HG03342 (cell line): ENCODE measurements around the gene MYO3B.

ENCODE experiments used
- ATAC-seq: cut with Tn5 transposase; IDR thresholded peaks from one replicate; pipeline ENCODE4 v1.9.1; 2021; ENCODE audit warnings: mild to moderate bottlenecking, moderate library complexity; ENCODE audit not compliant: unreplicated experiment

Gene MYO3B

GRCh38 chr2:170162271-170162632 is 15.7 kb upstream of the MYO3B start:
- ATAC-seq, result no peak

GRCh38 chr2:170163411-170164065 is 14.4 kb upstream of the MYO3B start:
- no peak for ATAC-seq

- no peak for ATAC-seq
These were observed 12.8 kb upstream of the MYO3B start for GRCh38 chr2:170165129-170165528.

- ATAC-seq, result no peak
These were observed 11.2 kb upstream of the MYO3B start for GRCh38 chr2:170166735-170167134.

- ATAC-seq, result no peak
These were observed 7.5 kb upstream of the MYO3B start for GRCh38 chr2:170170281-170171040.

- ATAC-seq, result no peak
These were observed 1.7 kb upstream of the MYO3B start for GRCh38 chr2:170176212-170176611.

- ATAC-seq, result peak; percentile 74
These were observed 2.2 kb downstream of the MYO3B start for GRCh38 chr2:170180031-170180566.

- no peak for ATAC-seq
These were observed 3.7 kb downstream of the MYO3B start for GRCh38 chr2:170181602-170182001.

GRCh38 chr2:170185319-170185718 is 7.4 kb downstream of the MYO3B start:
- ATAC-seq, result no peak

GRCh38 chr2:170189757-170190156 is 11.8 kb downstream of the MYO3B start:
- no peak for ATAC-seq

- ATAC-seq, result no peak
These were observed 12.2 kb downstream of the MYO3B start for GRCh38 chr2:170190172-170190571.

GRCh38 chr2:170191166-170191866 is 13.4 kb downstream of the MYO3B start:
- ATAC-seq, result no peak

GRCh38 chr2:170196963-170197362 is 19.0 kb downstream of the MYO3B start:
- no peak for ATAC-seq

GRCh38 chr2:170201275-170201674 is 23.3 kb downstream of the MYO3B start:
- ATAC-seq, result no peak

GRCh38 chr2:170201734-170202393 is 23.9 kb downstream of the MYO3B start:
- ATAC-seq, result no peak

GRCh38 chr2:170202437-170202836 is 24.5 kb downstream of the MYO3B start:
- ATAC-seq, result no peak

GRCh38 chr2:170204298-170204951 is 26.5 kb downstream of the MYO3B start:
- ATAC-seq, result no peak

- no peak for ATAC-seq
These were observed 28.3 kb downstream of the MYO3B start for GRCh38 chr2:170206246-170206645.

- ATAC-seq, result no peak
These were observed 29.0 kb downstream of the MYO3B start for GRCh38 chr2:170206805-170207407.

- ATAC-seq, result no peak
These were observed 30.0 kb downstream of the MYO3B start for GRCh38 chr2:170207901-170208300.
